OCI-LY7 (cell line): ENCODE measurements around the gene IL21R. TPM values are rescaled to one million over a fixed set of nuclear protein-coding genes. Genes with fewer than 3 reads are reported as not detected.
A peak's percentile ranks its signal among the peaks of the same experiment; 100 is the strongest.

Experiments
- BruUV-seq: library from RNA; stranded (reverse); fragments of 400-500 nt; replicated peaks from 2 replicates; lab custom pipeline; 2021; lab: Mats Ljungman, UMichigan
- CTCF ChIA-PET: fragments of 300-600 bp; sonication (Branson Sonifier 250); formaldehyde crosslinking; loops from one replicate; lab custom pipeline; 2022; ENCODE audit warnings: antibody characterized with exemption; ENCODE audit not compliant: unreplicated experiment; lab: Charles Lee
- POLR2A ChIA-PET: fragments of 300-600 bp; sonication (Branson Sonifier 250); formaldehyde crosslinking; loops from one replicate; lab custom pipeline; 2022; ENCODE audit warnings: antibody characterized with exemption; lab: Charles Lee
- DNase-seq: peaks from one replicate; pipeline ENCODE4 v3.0.0-alpha.2; 2015; ENCODE audit warnings: low spot score
- H2AFZ ChIP-seq: fragments of 200-600 bp; sonication (generic), shearing (Covaris generic); 2 replicates; pipeline ENCODE4 v1.6.1; 2014; ENCODE audit warnings: mild to moderate bottlenecking, antibody characterized with exemption, low read length, moderate library complexity
- H3K27ac ChIP-seq: fragments of 200-600 bp; sonication (generic); 2 replicates; pipeline ENCODE4 v1.5.1; 2014; ENCODE audit warnings: mixed run types, low read depth, mild to moderate bottlenecking, moderate library complexity, low read length, inconsistent platforms; ENCODE audit not compliant: poor library complexity, severe bottlenecking
- H3K36me3 ChIP-seq: fragments of 200-600 bp; sonication (generic); 2 replicates; pipeline ENCODE4 v1.6.1; 2014; ENCODE audit warnings: mild to moderate bottlenecking, antibody characterized with exemption, low read length, moderate library complexity, mixed read lengths; ENCODE audit not compliant: insufficient read depth
- H3K4me1 ChIP-seq: fragments of 200-600 bp; sonication (generic); 2 replicates; pipeline ENCODE4 v1.5.1; 2014; ENCODE audit warnings: mild to moderate bottlenecking, low read length; ENCODE audit not compliant: insufficient read depth, poor library complexity, severe bottlenecking
- H3K4me2 ChIP-seq: fragments of 200-600 bp; sonication (generic); 2 replicates; pipeline ENCODE4 v1.6.1; 2014; ENCODE audit warnings: mild to moderate bottlenecking, low read length
- H3K4me3 ChIP-seq: fragments of 200-600 bp; sonication (generic); 2 replicates; pipeline ENCODE4 v1.5.1; 2014; ENCODE audit warnings: mild to moderate bottlenecking, low read depth, low read length; ENCODE audit not compliant: poor library complexity, severe bottlenecking
- H3K79me2 ChIP-seq: fragments of 200-600 bp; sonication (generic); 2 replicates; pipeline ENCODE4 v1.6.1; 2016; ENCODE audit warnings: low read depth, mild to moderate bottlenecking, low read length, moderate library complexity, mixed read lengths; ENCODE audit not compliant: insufficient read depth
- H3K9me2 ChIP-seq: fragments of 200-600 bp; sonication (generic); 2 replicates; pipeline ENCODE4 v1.6.1; 2016; ENCODE audit warnings: mild to moderate bottlenecking, low read length, mixed read lengths; ENCODE audit not compliant: insufficient read depth
- H3K9me3 ChIP-seq: fragments of 200-600 bp; sonication (generic); 2 replicates; pipeline ENCODE4 v1.6.1; 2014; ENCODE audit warnings: mild to moderate bottlenecking, mixed run types, low read length, mixed read lengths
- H4K20me1 ChIP-seq: fragments of 200-600 bp; sonication (generic); 2 replicates; pipeline ENCODE4 v1.6.1; 2014; ENCODE audit warnings: mild to moderate bottlenecking, antibody characterized with exemption, low read length, moderate library complexity, mixed read lengths; ENCODE audit not compliant: insufficient read depth
- EZH2phosphoT487 ChIP-seq: fragments of 200-600 bp; sonication (generic); IDR thresholded peaks from 2 replicates; pipeline ENCODE4 v1.6.1; 2018; ENCODE audit warnings: low read depth, borderline replicate concordance, mild to moderate bottlenecking, mixed run types, antibody characterized with exemption, low read length, moderate library complexity, mixed read lengths
- intact Hi-C: fragments of 100-400 bp; cut with micrococcal nuclease; formaldehyde crosslinking; loops from one replicate; pipeline ENCODE4 v1.10.0; 2022; ENCODE audit not compliant: unreplicated experiment
- total RNA-seq, 2 experiments: library from RNA; depleted of rRNA in 1 of 2; stranded (reverse); fragments of >200 nt in 1 of 2; shearing (Covaris generic) in 1 of 2; gene quantifications; 2 replicates each; pipeline ENCODE4 v1.2.3, GENCODE V29; 2014 to 2022
- TF ChIP-seq, protein P1 (sequence below): fragments of 200-600 bp; sonication (generic); conservative IDR thresholded peaks from 2 replicates; pipeline ENCODE4 v1.5.1; 2014; ENCODE audit warnings: mild to moderate bottlenecking, antibody characterized with exemption, low read length, moderate library complexity, mixed read lengths

IL21R gene
- total RNA-seq, 2 experiments from 2014 or later, result 10.0 to 47.0 TPM

GRCh38 chr16:27373312-27373711 lies 28.7 kb upstream of the IL21R start:
- no peak for TF ChIP-seq EZH2phosphoT487
- TF ChIP-seq, protein P1, sequence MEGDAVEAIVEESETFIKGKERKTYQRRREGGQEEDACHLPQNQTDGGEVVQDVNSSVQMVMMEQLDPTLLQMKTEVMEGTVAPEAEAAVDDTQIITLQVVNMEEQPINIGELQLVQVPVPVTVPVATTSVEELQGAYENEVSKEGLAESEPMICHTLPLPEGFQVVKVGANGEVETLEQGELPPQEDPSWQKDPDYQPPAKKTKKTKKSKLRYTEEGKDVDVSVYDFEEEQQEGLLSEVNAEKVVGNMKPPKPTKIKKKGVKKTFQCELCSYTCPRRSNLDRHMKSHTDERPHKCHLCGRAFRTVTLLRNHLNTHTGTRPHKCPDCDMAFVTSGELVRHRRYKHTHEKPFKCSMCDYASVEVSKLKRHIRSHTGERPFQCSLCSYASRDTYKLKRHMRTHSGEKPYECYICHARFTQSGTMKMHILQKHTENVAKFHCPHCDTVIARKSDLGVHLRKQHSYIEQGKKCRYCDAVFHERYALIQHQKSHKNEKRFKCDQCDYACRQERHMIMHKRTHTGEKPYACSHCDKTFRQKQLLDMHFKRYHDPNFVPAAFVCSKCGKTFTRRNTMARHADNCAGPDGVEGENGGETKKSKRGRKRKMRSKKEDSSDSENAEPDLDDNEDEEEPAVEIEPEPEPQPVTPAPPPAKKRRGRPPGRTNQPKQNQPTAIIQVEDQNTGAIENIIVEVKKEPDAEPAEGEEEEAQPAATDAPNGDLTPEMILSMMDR, result no peak
- H3K9me2 ChIP-seq, result no peaks in the 10 kb centered on the region
- no TSS peak for BruUV-seq
- no peak overlapping the region for H3K27ac ChIP-seq
- ChIA-PET POLR2A (interaction anchor here (0.6 to 5.2 kb wide), 3 partner anchors 26 to 53 kb away, joined by 3 to 44 read pairs (median 3); partner anchors contain the start of gene IL21R), CTCF (no interaction called here)
- no peaks in the 10 kb centered on the region for H3K79me2 ChIP-seq
- no peaks in the 10 kb centered on the region for H3K36me3 ChIP-seq
- no peaks in the 10 kb centered on the region for H4K20me1 ChIP-seq
- H3K4me2 ChIP-seq, result no peak overlapping the region
- H3K4me1 ChIP-seq, result peaks cover 41% of the 10 kb centered on the region
- peaks cover 9% of the 10 kb centered on the region; the same call in 1 of the 2 replicates for H3K9me3 ChIP-seq
- no peak for DNase-seq
- intact Hi-C loops, result no loop called here
- H2AFZ ChIP-seq, result no peak overlapping the region
- H3K4me3 ChIP-seq, result no peak overlapping the region

DNA sequence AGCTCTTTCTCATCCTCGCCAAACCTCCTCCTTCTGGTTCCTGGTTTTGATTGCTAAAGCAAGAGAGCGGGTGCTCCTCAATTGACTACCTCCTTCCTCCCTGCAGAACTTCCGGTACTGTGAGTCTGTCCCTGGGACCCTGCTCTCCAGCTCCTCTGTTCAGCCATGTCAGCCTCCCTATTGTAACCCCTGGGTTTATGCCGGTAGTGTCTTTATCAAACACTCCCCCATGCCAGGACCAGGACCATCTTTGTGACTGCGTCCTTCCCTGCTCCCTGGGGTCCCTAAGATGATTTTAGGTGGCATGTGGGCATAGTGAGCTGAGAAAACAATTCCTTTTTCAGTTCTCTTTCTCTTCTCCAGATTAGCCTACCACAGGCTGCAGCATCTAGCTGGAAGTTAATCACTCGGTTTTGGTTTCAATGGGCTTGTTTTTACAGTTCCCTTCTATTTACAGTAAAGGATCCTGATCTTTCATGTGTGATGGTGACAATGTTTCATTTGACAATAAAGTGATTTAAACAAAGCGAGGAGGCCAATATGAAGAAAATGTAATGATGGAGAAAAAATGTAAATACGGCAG lies 27.7 kb upstream of the IL21R start:
- POLR2A ChIA-PET, result interaction anchor here (0.7 to 5.2 kb wide), 13 partner anchors 9 to 222 kb away, joined by 3 to 44 read pairs (median 3); partner anchors contain the start of gene IL21R
- no peaks in the 10 kb centered on the region for H3K36me3 ChIP-seq
- H3K4me1 ChIP-seq, result peaks cover 51% of the 10 kb centered on the region
- intact Hi-C loops, result no loop called here
- H3K9me3 ChIP-seq, result peaks cover 9% of the 10 kb centered on the region; the same call in 1 of the 2 replicates
- H3K4me2 ChIP-seq, result peak overlapping the region; percentile 65
- no TSS peak for BruUV-seq
- H3K27ac ChIP-seq, result peak overlapping the region; percentile 70
- peak overlapping the region; percentile 43 for H3K4me3 ChIP-seq
- TF ChIP-seq EZH2phosphoT487, result no peak
- TF ChIP-seq, protein P1, result no peak
- peak overlapping the region; percentile 65 for H2AFZ ChIP-seq
- H3K9me2 ChIP-seq, result no peaks in the 10 kb centered on the region
- CTCF ChIA-PET, result interaction anchor here (0.9 to 1.3 kb wide), 4 partner anchors 30 to 195 kb away, joined by 3 to 5 read pairs (median 4); no protein-coding TSS in a partner anchor
- DNase-seq, result peak; percentile 58
- no peaks in the 10 kb centered on the region for H4K20me1 ChIP-seq
- no peaks in the 10 kb centered on the region for H3K79me2 ChIP-seq
